Naive thymus-derived CD8-positive, alpha-beta T cell (primary cell): Measurements from ENCODE around the gene TMEM238. TPM values are rescaled to one million over a fixed set of nuclear protein-coding genes. Genes with fewer than 3 reads are reported as not detected.
"Not testable (repeated sequence)": the region's sequence is repeated elsewhere in the genome, so short reads cannot be mapped to it uniquely, and the experiment has no call there.

Experiments
- ATAC-seq, 2 donors: fragments of 150-1000 bp; cut with Tn5 transposase in 1 of 2; sonication (Bioruptor Pico), chemical (Tn5 transposase) in 1 of 2; 1 replicate in 1 of 2; 2 replicates in 1 of 2; pipeline ENCODE4 v1.10.0; 2021; ENCODE audit warnings: mild to moderate bottlenecking in 2 of 2, moderate library complexity in 2 of 2
- POLR2A ChIA-PET: fragments of 350-600 bp; sonication (Branson Sonifier 250); formaldehyde crosslinking; loops from one replicate; lab custom pipeline; 2021; ENCODE audit warnings: antibody characterized with exemption; lab: Charles Lee
- DNase-seq, 10 donors: peaks; one replicate each; pipeline versions ENCODE4 v3.0.0 to v3.0.0-alpha.2; 2020 to 2022
- H3K27ac Mint-ChIP-seq, 10 donors: one replicate each; pipeline ENCODE4 v1.8.0; 2020 to 2022; ENCODE audit warnings: mild to moderate bottlenecking in 10 of 10, mixed read lengths in 10 of 10, moderate library complexity in 4 of 10, inconsistent platforms in 1 of 10
- H3K27me3 Mint-ChIP-seq, 5 donors: one replicate each; pipeline ENCODE4 v1.8.0; 2021 to 2022; ENCODE audit warnings: mixed read lengths in 5 of 5
- H3K36me3 Mint-ChIP-seq, 3 donors: one replicate each; pipeline ENCODE4 v1.8.0; 2020 to 2022; ENCODE audit warnings: mixed read lengths in 3 of 3, mild to moderate bottlenecking in 2 of 3, inconsistent platforms in 1 of 3
- H3K4me1 Mint-ChIP-seq, 4 donors: one replicate each; pipeline ENCODE4 v1.8.0; 2021 to 2022; ENCODE audit warnings: mixed read lengths in 4 of 4
- H3K4me3 Mint-ChIP-seq, 10 donors: one replicate each; pipeline ENCODE4 v1.8.0; 2020 to 2022; ENCODE audit warnings: mild to moderate bottlenecking in 10 of 10, mixed read lengths in 10 of 10, moderate library complexity in 6 of 10, inconsistent platforms in 1 of 10
- H3K9me3 Mint-ChIP-seq, 9 donors: one replicate each; pipeline ENCODE4 v1.8.0; 2020 to 2022; ENCODE audit warnings: mixed read lengths in 9 of 9, mild to moderate bottlenecking in 3 of 9, inconsistent platforms in 1 of 9, moderate library complexity in 1 of 9
- polyA plus RNA-seq, 3 donors: library from polyadenylated mRNA; unstranded; fragments of 300-500 nt; fragmentation: Illumina TruSeq; gene quantifications; one replicate each; pipeline ENCODE4 v1.2.3, GENCODE V29; 2021
- total RNA-seq, 8 experiments: library from RNA in 2 of 8; stranded (reverse) in 2 of 8; gene quantifications; one replicate each; pipeline ENCODE4 v1.2.3 and lab custom pipeline; 2021 to 2026

Gene TMEM238
- total RNA-seq (10 to 100 TPM in 1 of 2 experiments, 1 to 10 TPM in 1; 10.0 to 10.2 TPM), polyA plus RNA-seq (1 to 10 TPM; 1.1 to 1.5 (median 1.3) TPM), total RNA-seq (lab: John Stamatoyannopoulos, UW) (0.50 to 2.5 (median 1.7) reads per million in 6 experiments)

GRCh38 chr19:55384131-55384919 lies at the start of gene TMEM238:
Gene TMEM238 (minus strand): TSS chr19:55384292. CDS start chr19:55384259, 33 bp downstream.
- Mint-ChIP-seq H3K9me3 (peaks cover 0 to 2% (median 0%) of the 10 kb centered on the region in 9 donors), H3K4me3 (peak within 1 kb of the TSS; percentile 99 to 100 (median 100)), H3K27ac (peak within 1 kb of the TSS; percentile 98 to 100 (median 99)), H3K27me3 (no peaks in the 10 kb centered on the region), H3K36me3 (peaks cover 9 to 37% (median 17%) of the 10 kb centered on the region in 3 donors), H3K4me1 (peaks cover 27 to 65% (median 59%) of the 10 kb centered on the region in 4 donors)
- peak in 7 of 10 donors; percentile 37 to 68 (median 46) for DNase-seq
- ATAC-seq: peak in 1 of 2 donors; percentile 14
- POLR2A ChIA-PET: interaction anchor here (0.5 to 12.9 kb wide), 23 partner anchors 9 to 270 kb away, joined by 3 to 181 read pairs (median 5); partner anchors contain the start of genes CCDC106, GARIN5B, HSPBP1 and ISOC2

GRCh38 chr19:55433292-55433691 lies 49.2 kb upstream of the TMEM238 start:
- Mint-ChIP-seq H3K9me3 (peaks cover 0 to 5% (median 0%) of the 10 kb centered on the region in 9 donors), H3K27me3 (peaks cover 26 to 67% (median 51%) of the 10 kb centered on the region in 5 donors), H3K4me1 (peaks cover 0 to 15% (median 11%) of the 10 kb centered on the region in 4 donors), H3K27ac (no peak overlapping the region), H3K4me3 (no peak overlapping the region), H3K36me3 (peaks cover 0 to 4% (median 0%) of the 10 kb centered on the region in 3 donors)
- ATAC-seq: no peak
- no peak for DNase-seq
- POLR2A ChIA-PET: no interaction called here

GRCh38 chr19:55432241-55432959 lies 48.3 kb upstream of the TMEM238 start:
- no peak for ATAC-seq
- no peak for DNase-seq
- H3K27ac Mint-ChIP-seq: no peak overlapping the region
- peaks cover 0 to 4% (median 0%) of the 10 kb centered on the region in 3 donors for H3K36me3 Mint-ChIP-seq
- peaks cover 0 to 5% (median 0%) of the 10 kb centered on the region in 9 donors for H3K9me3 Mint-ChIP-seq
- H3K4me1 Mint-ChIP-seq: peaks cover 0 to 16% (median 11%) of the 10 kb centered on the region in 4 donors
- POLR2A ChIA-PET: no interaction called here
- no peak overlapping the region for H3K4me3 Mint-ChIP-seq
- H3K27me3 Mint-ChIP-seq: peaks cover 26 to 61% (median 46%) of the 10 kb centered on the region in 5 donors

GRCh38 chr19:55431183-55431582 lies 47.1 kb upstream of the TMEM238 start:
- ATAC-seq (no peak), DNase-seq (no peak)
- Mint-ChIP-seq H3K4me3 (no peak overlapping the region), H3K36me3 (peaks cover 0 to 2% (median 0%) of the 10 kb centered on the region in 3 donors), H3K27ac (no peak overlapping the region), H3K4me1 (peaks cover 0 to 16% (median 10%) of the 10 kb centered on the region in 4 donors), H3K27me3 (peaks cover 20 to 50% (median 36%) of the 10 kb centered on the region in 5 donors), H3K9me3 (peaks cover 0 to 5% (median 0%) of the 10 kb centered on the region in 9 donors)
- POLR2A ChIA-PET: no interaction called here

- peaks cover 0 to 2% (median 0%) of the 10 kb centered on the region in 3 donors for H3K36me3 Mint-ChIP-seq
- ATAC-seq (no peak), DNase-seq (no peak)
- H3K4me3 Mint-ChIP-seq: no peak overlapping the region
- H3K27me3 Mint-ChIP-seq: peaks cover 8 to 39% (median 23%) of the 10 kb centered on the region in 5 donors
- peaks cover 8 to 25% (median 16%) of the 10 kb centered on the region in 4 donors for H3K4me1 Mint-ChIP-seq
- POLR2A ChIA-PET: interaction anchor here (0.7 kb wide), 1 partner anchor 20 kb away, joined by 6 read pairs; no protein-coding TSS in a partner anchor
- H3K27ac Mint-ChIP-seq: no peak overlapping the region
- H3K9me3 Mint-ChIP-seq: peaks cover 0 to 4% (median 0%) of the 10 kb centered on the region in 9 donors
Observed at GRCh38 chr19:55426042-55426441, 42.0 kb upstream of the TMEM238 start.

GRCh38 chr19:55424518-55424917 lies 40.4 kb upstream of the TMEM238 start:
- ATAC-seq: no peak
- no peak overlapping the region for H3K4me3 Mint-ChIP-seq
- no peaks in the 10 kb centered on the region for H3K36me3 Mint-ChIP-seq
- no peak overlapping the region for H3K27ac Mint-ChIP-seq
- H3K4me1 Mint-ChIP-seq: peaks cover 7 to 28% (median 24%) of the 10 kb centered on the region in 4 donors
- peaks cover 3 to 24% (median 12%) of the 10 kb centered on the region in 5 donors for H3K27me3 Mint-ChIP-seq
- peaks cover 0 to 1% (median 0%) of the 10 kb centered on the region in 9 donors for H3K9me3 Mint-ChIP-seq
- no peak for DNase-seq
- POLR2A ChIA-PET: interaction anchor here (0.7 kb wide), 1 partner anchor 11 kb away, joined by 3 read pairs; no protein-coding TSS in a partner anchor

GRCh38 chr19:55423225-55424005 lies 39.3 kb upstream of the TMEM238 start:
- Mint-ChIP-seq H3K9me3 (no peaks in the 10 kb centered on the region), H3K4me3 (no peak overlapping the region), H3K36me3 (no peaks in the 10 kb centered on the region), H3K4me1 (peaks cover 5 to 25% (median 17%) of the 10 kb centered on the region in 4 donors), H3K27me3 (peaks cover 1 to 16% (median 11%) of the 10 kb centered on the region in 5 donors), H3K27ac (no peak overlapping the region)
- ATAC-seq (no peak), DNase-seq (no peak)
- POLR2A ChIA-PET: no interaction called here

GRCh38 chr19:55421281-55421680 lies 37.2 kb upstream of the TMEM238 start:
- H3K27ac Mint-ChIP-seq: peak overlapping the region in 6 of 10 donors; percentile 32 to 79 (median 56)
- ATAC-seq (peak; percentile 86 to 97), DNase-seq (peak in 5 of 10 donors; percentile 25 to 46 (median 30))
- not testable (repeated sequence) for H3K9me3 Mint-ChIP-seq, H3K36me3 Mint-ChIP-seq
- H3K27me3 Mint-ChIP-seq: peaks cover 0 to 18% (median 4%) of the 10 kb centered on the region in 5 donors
- peak overlapping the region; percentile 2 to 73 (median 61) for H3K4me3 Mint-ChIP-seq
- peaks cover 5 to 28% (median 19%) of the 10 kb centered on the region in 4 donors for H3K4me1 Mint-ChIP-seq
- POLR2A ChIA-PET: interaction anchor here (0.6 to 0.9 kb wide), 3 partner anchors 38 to 131 kb away, joined by 3 to 6 read pairs (median 4); no protein-coding TSS in a partner anchor

- Mint-ChIP-seq H3K27me3 (peaks cover 0 to 11% (median 0%) of the 10 kb centered on the region in 5 donors), H3K4me3 (no peak overlapping the region), H3K9me3 (no peaks in the 10 kb centered on the region), H3K4me1 (peaks cover 5 to 28% (median 19%) of the 10 kb centered on the region in 4 donors), H3K36me3 (no peaks in the 10 kb centered on the region), H3K27ac (no peak overlapping the region)
- DNase-seq: no peak
- POLR2A ChIA-PET: interaction anchor here (0.7 to 1.8 kb wide), 2 partner anchors 9 to 13 kb away, joined by 3 to 6 read pairs; partner anchors contain the start of gene UBE2S
- ATAC-seq: no peak
Observed at GRCh38 chr19:55419624-55420236, 35.6 kb upstream of the TMEM238 start.

- no peak overlapping the region for H3K27ac Mint-ChIP-seq
- no peak for DNase-seq
- H3K36me3 Mint-ChIP-seq: no peaks in the 10 kb centered on the region
- POLR2A ChIA-PET: interaction anchor here (1.8 kb wide), 1 partner anchor 12 kb away, joined by 6 read pairs; the partner anchor contains the start of gene UBE2S
- no peak for ATAC-seq
- peaks cover 0 to 9% (median 0%) of the 10 kb centered on the region in 5 donors for H3K27me3 Mint-ChIP-seq
- H3K4me3 Mint-ChIP-seq: no peak overlapping the region
- peaks cover 4 to 28% (median 19%) of the 10 kb centered on the region in 4 donors for H3K4me1 Mint-ChIP-seq
- no peaks in the 10 kb centered on the region for H3K9me3 Mint-ChIP-seq
Observed at GRCh38 chr19:55419103-55419502, 35.0 kb upstream of the TMEM238 start.

- ATAC-seq: peak; percentile 61 to 80
- Mint-ChIP-seq H3K4me3 (no peak overlapping the region), H3K27me3 (peaks cover 0 to 9% (median 0%) of the 10 kb centered on the region in 5 donors), H3K36me3 (no peaks in the 10 kb centered on the region), H3K27ac (peak overlapping the region in 1 of 10 donors; percentile 2), H3K4me1 (peaks cover 5 to 28% (median 19%) of the 10 kb centered on the region in 4 donors), H3K9me3 (no peaks in the 10 kb centered on the region)
- DNase-seq: peak in 8 of 10 donors; percentile 27 to 80 (median 54)
- POLR2A ChIA-PET: interaction anchor here (1.1 kb wide), 1 partner anchor 10 kb away, joined by 3 read pairs; the partner anchor contains the start of gene UBE2S
Observed at GRCh38 chr19:55418185-55418584, 34.1 kb upstream of the TMEM238 start.
